Measurements from ENCODE around the gene NKD2.

NKD2 gene

GRCh38 chr5:1014781-1015221 lies 6.2 kb downstream of the NKD2 start:
- Histone ChIP-seq H4K20me1 (ENCODE audit: control insufficient read depth, insufficient read depth, low read depth, low read length) (no peaks in the 10 kb centered on the region), H3K9me2 (replicated peaks; ENCODE audit: control insufficient read depth, low read length) (no peaks in the 10 kb centered on the region), H3K27me3 (ENCODE audit: control insufficient read depth, low read length) (no peaks in the 10 kb centered on the region), H3F3A (ENCODE audit: control insufficient read depth, insufficient read depth) (peaks cover 2% of the 10 kb centered on the region; the same call in 1 of the 2 replicates), H3K36me3 (ENCODE audit: control insufficient read depth, low read length) (no peaks in the 10 kb centered on the region), H3K4me1 (ENCODE audit: control insufficient read depth, low read length) (no peaks in the 10 kb centered on the region), H3K4me2 (ENCODE audit: low read length) (no peak overlapping the region), H3K27ac (ENCODE audit: low read depth, low read length) (no peak overlapping the region), H3K9me3 (ENCODE audit: control insufficient read depth, insufficient read depth, low read length) (no peaks in the 10 kb centered on the region), H3K79me2 (ENCODE audit: control insufficient read depth, low read length) (no peaks in the 10 kb centered on the region), H3K4me3 (ENCODE audit: low read length) (no peak overlapping the region)
- TF ChIP-seq, protein P1, sequence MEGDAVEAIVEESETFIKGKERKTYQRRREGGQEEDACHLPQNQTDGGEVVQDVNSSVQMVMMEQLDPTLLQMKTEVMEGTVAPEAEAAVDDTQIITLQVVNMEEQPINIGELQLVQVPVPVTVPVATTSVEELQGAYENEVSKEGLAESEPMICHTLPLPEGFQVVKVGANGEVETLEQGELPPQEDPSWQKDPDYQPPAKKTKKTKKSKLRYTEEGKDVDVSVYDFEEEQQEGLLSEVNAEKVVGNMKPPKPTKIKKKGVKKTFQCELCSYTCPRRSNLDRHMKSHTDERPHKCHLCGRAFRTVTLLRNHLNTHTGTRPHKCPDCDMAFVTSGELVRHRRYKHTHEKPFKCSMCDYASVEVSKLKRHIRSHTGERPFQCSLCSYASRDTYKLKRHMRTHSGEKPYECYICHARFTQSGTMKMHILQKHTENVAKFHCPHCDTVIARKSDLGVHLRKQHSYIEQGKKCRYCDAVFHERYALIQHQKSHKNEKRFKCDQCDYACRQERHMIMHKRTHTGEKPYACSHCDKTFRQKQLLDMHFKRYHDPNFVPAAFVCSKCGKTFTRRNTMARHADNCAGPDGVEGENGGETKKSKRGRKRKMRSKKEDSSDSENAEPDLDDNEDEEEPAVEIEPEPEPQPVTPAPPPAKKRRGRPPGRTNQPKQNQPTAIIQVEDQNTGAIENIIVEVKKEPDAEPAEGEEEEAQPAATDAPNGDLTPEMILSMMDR (IDR thresholded peaks at IDR 0.05; ENCODE audit: low read depth, low read length, poor library complexity, severe bottlenecking): no peak
- no peak for TF ChIP-seq EZH2phosphoT487 (IDR thresholded peaks at IDR 0.05; ENCODE audit: borderline replicate concordance, low read length)

DNA sequence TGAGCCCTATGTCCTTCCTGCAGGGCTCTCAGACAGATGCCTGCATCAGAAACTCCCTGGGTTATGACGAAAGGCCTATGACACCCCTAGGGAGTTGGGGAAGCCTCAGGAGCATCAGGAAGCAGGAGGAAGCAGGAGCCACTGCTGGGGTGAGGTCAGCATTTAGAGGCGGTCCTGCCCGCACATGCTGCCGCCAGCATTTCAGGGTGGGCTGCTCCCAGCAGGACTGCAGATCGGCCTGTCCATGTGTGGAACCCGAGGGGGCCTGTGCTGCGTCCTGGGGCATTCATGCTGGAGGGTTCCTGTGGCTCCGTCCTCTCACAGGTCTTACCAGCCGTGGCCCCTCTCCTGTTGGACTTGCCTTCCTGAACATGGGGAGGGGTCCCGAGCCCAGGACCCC lies 6.9 kb downstream of the NKD2 start:
- no peak overlapping the region for H3K4me3 ChIP-seq (ENCODE audit: low read length)
- no peak overlapping the region for H3K4me2 ChIP-seq (ENCODE audit: low read length)
- no peaks in the 10 kb centered on the region for H3K79me2 ChIP-seq (ENCODE audit: control insufficient read depth, low read length)
- no peaks in the 10 kb centered on the region for H3K9me2 ChIP-seq (replicated peaks; ENCODE audit: control insufficient read depth, low read length)
- H3K9me3 ChIP-seq (ENCODE audit: control insufficient read depth, insufficient read depth, low read length): no peaks in the 10 kb centered on the region
- no peaks in the 10 kb centered on the region for H3F3A ChIP-seq (ENCODE audit: control insufficient read depth, insufficient read depth)
- no peak overlapping the region for H3K27ac ChIP-seq (ENCODE audit: low read depth, low read length)
- H4K20me1 ChIP-seq (ENCODE audit: control insufficient read depth, insufficient read depth, low read depth, low read length): no peaks in the 10 kb centered on the region
- no peaks in the 10 kb centered on the region for H3K4me1 ChIP-seq (ENCODE audit: control insufficient read depth, low read length)
- no peaks in the 10 kb centered on the region for H3K27me3 ChIP-seq (ENCODE audit: control insufficient read depth, low read length)
- H3K36me3 ChIP-seq (ENCODE audit: control insufficient read depth, low read length): no peaks in the 10 kb centered on the region
- TF ChIP-seq EZH2phosphoT487 (IDR thresholded peaks at IDR 0.05; ENCODE audit: borderline replicate concordance, low read length): no peak
- TF ChIP-seq, protein P1 (IDR thresholded peaks at IDR 0.05; ENCODE audit: low read depth, low read length, poor library complexity, severe bottlenecking): no peak

DNA sequence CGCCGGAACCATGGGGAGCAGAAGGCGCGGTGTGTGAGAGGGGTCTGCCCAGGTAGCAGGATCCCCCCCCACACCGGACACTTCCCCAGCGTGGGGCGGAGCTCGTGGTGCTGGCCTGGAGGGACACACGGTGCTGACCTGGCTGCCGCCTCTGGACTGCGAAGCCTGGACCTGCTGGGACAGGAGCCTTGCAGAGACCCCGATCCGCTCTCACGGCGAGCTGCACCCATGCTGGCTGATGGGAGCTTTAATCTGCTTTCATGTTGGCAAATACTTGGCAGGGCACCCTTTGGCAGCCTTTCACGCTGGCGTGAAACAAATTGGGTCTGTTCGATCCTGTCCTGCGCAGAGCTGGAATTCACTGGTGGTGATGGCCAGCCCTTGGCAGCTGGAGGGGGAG lies 7.4 kb downstream of the NKD2 start:
- Histone ChIP-seq H3K4me3 (ENCODE audit: low read length) (no peak overlapping the region), H3K27me3 (ENCODE audit: control insufficient read depth, low read length) (no peaks in the 10 kb centered on the region), H4K20me1 (ENCODE audit: control insufficient read depth, insufficient read depth, low read depth, low read length) (no peaks in the 10 kb centered on the region)

More for the DNA sequence above, 7.4 kb downstream of the NKD2 start:
- H3K9me3 ChIP-seq (ENCODE audit: control insufficient read depth, insufficient read depth, low read length): no peaks in the 10 kb centered on the region
- TF ChIP-seq, protein P1 (IDR thresholded peaks at IDR 0.05; ENCODE audit: low read depth, low read length, poor library complexity, severe bottlenecking): no peak
- no peak for TF ChIP-seq EZH2phosphoT487 (IDR thresholded peaks at IDR 0.05; ENCODE audit: borderline replicate concordance, low read length)
- no peak overlapping the region for H3K4me2 ChIP-seq (ENCODE audit: low read length)
- no peaks in the 10 kb centered on the region for H3F3A ChIP-seq (ENCODE audit: control insufficient read depth, insufficient read depth)
- H3K9me2 ChIP-seq (replicated peaks; ENCODE audit: control insufficient read depth, low read length): no peaks in the 10 kb centered on the region
- H3K4me1 ChIP-seq (ENCODE audit: control insufficient read depth, low read length): no peaks in the 10 kb centered on the region
- no peaks in the 10 kb centered on the region for H3K36me3 ChIP-seq (ENCODE audit: control insufficient read depth, low read length)
- H3K79me2 ChIP-seq (ENCODE audit: control insufficient read depth, low read length): no peaks in the 10 kb centered on the region
- H3K27ac ChIP-seq (ENCODE audit: low read depth, low read length): no peak overlapping the region

Measured in DOHH2 (cell line).